ENCODE measurements around the gene THSD4.

THSD4 gene

GRCh38 chr15:71296315-71296679 is 181.0 kb downstream of the THSD4 start:
- TF ChIP-seq, protein P1, sequence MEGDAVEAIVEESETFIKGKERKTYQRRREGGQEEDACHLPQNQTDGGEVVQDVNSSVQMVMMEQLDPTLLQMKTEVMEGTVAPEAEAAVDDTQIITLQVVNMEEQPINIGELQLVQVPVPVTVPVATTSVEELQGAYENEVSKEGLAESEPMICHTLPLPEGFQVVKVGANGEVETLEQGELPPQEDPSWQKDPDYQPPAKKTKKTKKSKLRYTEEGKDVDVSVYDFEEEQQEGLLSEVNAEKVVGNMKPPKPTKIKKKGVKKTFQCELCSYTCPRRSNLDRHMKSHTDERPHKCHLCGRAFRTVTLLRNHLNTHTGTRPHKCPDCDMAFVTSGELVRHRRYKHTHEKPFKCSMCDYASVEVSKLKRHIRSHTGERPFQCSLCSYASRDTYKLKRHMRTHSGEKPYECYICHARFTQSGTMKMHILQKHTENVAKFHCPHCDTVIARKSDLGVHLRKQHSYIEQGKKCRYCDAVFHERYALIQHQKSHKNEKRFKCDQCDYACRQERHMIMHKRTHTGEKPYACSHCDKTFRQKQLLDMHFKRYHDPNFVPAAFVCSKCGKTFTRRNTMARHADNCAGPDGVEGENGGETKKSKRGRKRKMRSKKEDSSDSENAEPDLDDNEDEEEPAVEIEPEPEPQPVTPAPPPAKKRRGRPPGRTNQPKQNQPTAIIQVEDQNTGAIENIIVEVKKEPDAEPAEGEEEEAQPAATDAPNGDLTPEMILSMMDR (IDR thresholded peaks at IDR 0.05; ENCODE audit: low read length, missing control alignments) = no peak
- DNase-seq (ENCODE audit: low read depth) = no peak
- no peak overlapping the region for H3K4me3 ChIP-seq (replicated peaks; ENCODE audit: low read depth, low read length)

DNA sequence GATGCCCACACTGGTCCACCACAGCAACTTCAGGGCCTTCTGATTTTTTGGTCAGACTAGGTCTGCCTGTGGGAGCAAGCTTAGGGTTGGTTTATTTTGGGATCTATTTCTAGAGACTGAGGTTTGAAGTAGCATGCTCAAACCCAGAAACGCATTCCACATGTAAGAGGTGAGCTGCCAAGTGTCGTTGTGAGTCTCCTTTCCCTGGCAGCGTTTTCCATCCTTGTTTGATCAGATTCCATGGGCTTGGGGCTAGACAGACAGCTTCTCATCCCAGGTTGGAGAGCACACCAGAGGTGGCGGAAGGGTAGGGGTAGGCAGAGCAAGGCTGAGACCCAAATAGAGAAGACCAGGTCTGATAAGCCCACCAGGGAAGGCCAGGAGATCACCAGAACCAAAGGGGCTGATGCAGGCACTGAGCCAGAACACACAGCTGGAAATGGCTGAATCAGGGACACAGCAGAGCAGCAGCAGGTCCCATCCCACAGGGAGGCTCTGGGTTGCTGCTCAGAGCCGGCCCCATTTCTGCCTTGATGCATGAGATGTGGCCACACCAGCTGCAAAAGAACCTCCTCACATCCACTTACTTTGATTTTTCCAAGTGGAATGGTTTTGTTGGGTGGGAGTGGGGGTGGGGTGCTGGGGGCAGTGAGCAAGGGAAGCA is 186.8 kb downstream of the THSD4 start:
- no peak overlapping the region for H3K4me3 ChIP-seq (replicated peaks; ENCODE audit: low read depth, low read length)
- TF ChIP-seq, protein P1 (IDR thresholded peaks at IDR 0.05; ENCODE audit: low read length, missing control alignments) = no peak
- DNase-seq (ENCODE audit: low read depth) = no peak

DNA sequence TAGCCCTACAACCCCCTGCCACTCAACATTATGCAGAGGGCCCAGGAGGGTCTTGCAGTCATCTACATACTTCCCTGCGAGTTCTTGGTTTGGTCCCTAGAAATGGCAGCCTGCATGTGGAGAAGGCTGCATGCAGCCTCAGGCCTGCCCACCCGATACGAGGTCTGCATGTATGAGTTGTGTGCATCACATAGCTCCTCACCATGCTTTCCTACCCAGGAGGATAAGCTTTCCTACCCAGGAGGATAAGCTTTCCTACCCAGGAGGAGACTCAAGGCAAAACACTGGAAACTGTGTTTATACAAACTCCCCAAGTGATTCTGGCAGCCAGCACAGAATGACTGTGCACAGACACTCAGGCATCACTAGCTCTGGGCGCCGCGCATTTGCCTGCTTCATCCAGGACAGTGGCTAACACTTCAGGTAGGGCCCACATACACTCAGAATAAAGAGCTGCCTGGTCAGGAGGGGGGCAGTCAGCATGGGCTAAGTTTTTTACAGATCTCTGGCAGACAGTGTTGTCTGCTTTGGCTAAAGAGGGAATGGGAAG is 187.7 kb downstream of the THSD4 start:
- H3K4me3 ChIP-seq (replicated peaks; ENCODE audit: low read depth, low read length) = no peak overlapping the region
- no peak for DNase-seq (ENCODE audit: low read depth)
- TF ChIP-seq, protein P1 (IDR thresholded peaks at IDR 0.05; ENCODE audit: low read length, missing control alignments) = no peak

DNA sequence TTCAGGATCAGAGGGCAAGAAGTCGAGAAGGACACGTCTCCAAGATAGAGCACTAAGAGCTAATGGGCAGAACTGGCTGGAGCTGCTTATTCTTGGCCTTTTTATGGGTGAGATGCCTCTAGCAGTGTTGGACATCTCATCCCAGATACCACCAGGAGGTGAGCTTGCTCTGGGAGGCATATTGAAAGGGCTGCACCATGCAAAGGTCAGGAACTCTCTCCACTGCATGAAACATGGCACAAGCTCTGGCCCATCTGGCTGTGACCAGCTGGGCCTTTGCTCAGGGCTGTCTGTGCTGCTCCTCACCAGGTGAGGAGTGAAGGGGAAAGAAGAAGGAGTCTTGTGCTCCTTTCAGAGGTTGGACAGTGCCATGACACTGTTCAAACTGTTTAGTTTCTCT is 188.7 kb downstream of the THSD4 start:
- TF ChIP-seq, protein P1 (IDR thresholded peaks at IDR 0.05; ENCODE audit: low read length, missing control alignments) = no peak
- no peak for DNase-seq (ENCODE audit: low read depth)
- H3K4me3 ChIP-seq (replicated peaks; ENCODE audit: low read depth, low read length) = no peak overlapping the region

- DNase-seq (ENCODE audit: low read depth) = no peak
- TF ChIP-seq, protein P1 (IDR thresholded peaks at IDR 0.05; ENCODE audit: low read length, missing control alignments) = no peak
- no peak overlapping the region for H3K4me3 ChIP-seq (replicated peaks; ENCODE audit: low read depth, low read length)
Observed at GRCh38 chr15:71304681-71305080, 189.4 kb downstream of the THSD4 start.

GRCh38 chr15:71306538-71306937 is 191.3 kb downstream of the THSD4 start:
- DNase-seq (ENCODE audit: low read depth) = no peak
- TF ChIP-seq, protein P1 (IDR thresholded peaks at IDR 0.05; ENCODE audit: low read length, missing control alignments) = no peak
- H3K4me3 ChIP-seq (replicated peaks; ENCODE audit: low read depth, low read length) = no peak overlapping the region

DNA sequence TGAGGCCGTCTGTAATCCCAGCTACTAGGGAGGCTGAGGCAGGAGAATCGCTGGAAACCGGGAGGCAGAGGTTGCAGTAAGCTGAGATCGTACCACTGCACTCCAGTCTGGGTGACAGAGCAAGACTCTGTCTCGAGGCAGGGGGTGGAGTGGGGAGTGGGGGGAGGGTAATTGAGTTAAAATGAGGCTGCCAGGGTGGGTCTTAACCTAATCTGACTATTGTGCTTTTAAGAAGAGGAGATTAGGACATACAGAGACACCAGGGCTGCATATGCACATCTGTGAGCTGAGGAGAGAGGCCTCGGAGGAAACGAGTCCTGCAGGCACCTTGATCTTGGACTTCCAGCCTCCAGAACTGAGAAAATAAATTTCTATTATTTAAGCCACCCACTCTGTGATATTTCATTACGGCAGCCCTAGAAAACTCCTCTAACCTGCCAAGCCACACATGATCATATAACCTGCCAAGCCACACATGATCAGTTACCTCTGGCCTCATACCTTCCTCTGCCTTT is 197.0 kb downstream of the THSD4 start:
- no peak for DNase-seq (ENCODE audit: low read depth)
- H3K4me3 ChIP-seq (replicated peaks; ENCODE audit: low read depth, low read length) = no peak overlapping the region
- TF ChIP-seq, protein P1 (IDR thresholded peaks at IDR 0.05; ENCODE audit: low read length, missing control alignments) = no peak

All from fibroblast of pulmonary artery (primary cell).